K562 (cell line): ENCODE data around the gene TGFBR1. TPM values are rescaled to one million over a fixed set of nuclear protein-coding genes. Genes with fewer than 3 reads are reported as not detected.

Experiments
- ATAC-seq: fragments of 200-7000 bp; cut with Tn5 transposase; 3 replicates; pipeline ENCODE4 v1.9.1; 2020; ENCODE audit warnings: moderate library complexity
- BruUV-seq: library from RNA; stranded (reverse); fragments of 400-500 nt; replicated peaks from 2 replicates; lab custom pipeline; 2021; lab: Mats Ljungman, UMichigan
- CTCF ChIA-PET: fragments of 300-600 bp; formaldehyde crosslinking; extraction: SDS; loops from one replicate; lab custom pipeline; 2021; ENCODE audit warnings: low intra/inter-chr PET ratio; lab: Yijun Ruan, JAX
- POLR2A ChIA-PET: fragments of 300-600, 350-650 bp; sonication (Branson Sonifier 250); formaldehyde crosslinking; extraction: SDS; loops from one replicate; lab custom pipeline; 2021; ENCODE audit warnings: antibody characterized with exemption, inconsistent platforms; lab: Yijun Ruan, JAX
- DNase-seq, 4 experiments: peaks; one replicate each; pipeline versions ENCODE4 v3.0.0 to v3.0.0-alpha.2; 2011 to 2018; ENCODE audit warnings: low spot score in 3 of 4, mixed read lengths in 3 of 4; ENCODE audit errors: extremely low read depth in 1 of 4
- FAIRE-seq: peaks from 2 replicates; lab custom pipeline; 2011; peaks lifted over from hg19 to GRCh38; lab: Jason Lieb, UNC
- H2AFZ ChIP-seq: 2 replicates; pipeline ENCODE4 v1.6.0; 2011; ENCODE audit warnings: low read depth, low read length, control low read depth, inconsistent platforms
- H3K27ac ChIP-seq: fragments of 200-600 bp; 3 replicates; pipeline ENCODE4 v1.8.0; 2011; ENCODE audit warnings: low read depth, mild to moderate bottlenecking, control low read depth, inconsistent platforms, low read length, moderate library complexity, mixed read lengths; ENCODE audit errors: extremely low read depth
- H3K27me3 ChIP-seq, 2 experiments: fragments of 300-600 bp in 1 of 2; 2 replicates in 1 of 2; 3 replicates in 1 of 2; pipeline versions ENCODE4 v1.6.0 to v1.8.0; 2011; ENCODE audit warnings: inconsistent platforms in 2 of 2, low read length in 2 of 2, mild to moderate bottlenecking in 1 of 2, mixed read lengths in 1 of 2, moderate library complexity in 1 of 2; ENCODE audit not compliant: control insufficient read depth in 2 of 2, insufficient read depth in 2 of 2
- H3K36me3 ChIP-seq: fragments of 300-600 bp; 3 replicates; pipeline ENCODE4 v1.8.0; 2011; ENCODE audit warnings: mild to moderate bottlenecking, low read length, inconsistent platforms; ENCODE audit not compliant: control insufficient read depth, insufficient read depth
- H3K4me1 ChIP-seq, 2 experiments: fragments of 200-600 bp in 1 of 2; replicated peaks in 1 of 2; 2 replicates in 1 of 2; 3 replicates in 1 of 2; pipeline versions ENCODE4 v1.5.1 to v1.8.0; 2011; ENCODE audit warnings: inconsistent platforms in 2 of 2, low read length in 2 of 2, mild to moderate bottlenecking in 1 of 2, mixed read lengths in 1 of 2, moderate library complexity in 1 of 2; ENCODE audit not compliant: control insufficient read depth in 2 of 2, insufficient read depth in 2 of 2
- H3K4me2 ChIP-seq: 2 replicates; pipeline ENCODE4 v1.6.1; 2011; ENCODE audit warnings: low read length, control low read depth, inconsistent platforms, mixed read lengths; ENCODE audit not compliant: insufficient read depth
- H3K4me3 ChIP-seq: fragments of 200-600 bp; sonication (generic), shearing (Covaris generic); 2 replicates; pipeline ENCODE4 v1.5.1; 2016; ENCODE audit warnings: control low read depth, inconsistent platforms
- H3K79me2 ChIP-seq: fragments of 200-600 bp; 3 replicates; pipeline ENCODE4 v1.8.0; 2011; ENCODE audit warnings: low read length, inconsistent platforms; ENCODE audit not compliant: control insufficient read depth, insufficient read depth
- H3K9ac ChIP-seq, 2 experiments: 2 replicates each; pipeline versions ENCODE4 v1.6.0 to v1.6.1; 2011; ENCODE audit warnings: low read depth in 2 of 2, low read length in 2 of 2, control low read depth in 1 of 2, inconsistent platforms in 1 of 2, mild to moderate bottlenecking in 1 of 2, mixed read lengths in 1 of 2; ENCODE audit not compliant: insufficient read depth in 1 of 2
- H3K9me1 ChIP-seq: one replicate; pipeline ENCODE4 v1.6.0; 2011; ENCODE audit warnings: inconsistent platforms, mild to moderate bottlenecking, low read length, moderate library complexity; ENCODE audit not compliant: control insufficient read depth, insufficient read depth
- H3K9me3 ChIP-seq: replicated peaks from 2 replicates; pipeline ENCODE4 v1.5.1; 2011; ENCODE audit warnings: low read depth, low read length, inconsistent platforms; ENCODE audit not compliant: control insufficient read depth, insufficient read depth
- H4K20me1 ChIP-seq: replicated peaks from 2 replicates; pipeline ENCODE4 v1.6.1; 2011; ENCODE audit warnings: low read length, inconsistent platforms, mixed read lengths; ENCODE audit not compliant: control insufficient read depth, insufficient read depth
- BHLHE40 ChIP-seq: IDR thresholded peaks from 2 replicates; pipeline ENCODE4 v1.6.1; 2011; ENCODE audit warnings: low read length, improper control_type of control experiment
- ETV1 ChIP-seq: fragments of 450-650 bp; conservative IDR thresholded peaks from 2 replicates; pipeline ENCODE4 v1.6.1; 2016; ENCODE audit warnings: missing genetic modification characterization, control low read depth, low read depth, missing compliant biosample characterization
- FOXK1 ChIP-seq: sonication (generic); formaldehyde crosslinking; IDR thresholded peaks from 2 replicates; pipeline ENCODE4 v1.8.0; 2022; ENCODE audit warnings: missing genetic modification reagents, mild to moderate bottlenecking, borderline replicate concordance
- GABPB1 ChIP-seq: sonication (generic); formaldehyde crosslinking; IDR thresholded peaks from 2 replicates; pipeline ENCODE4 v1.8.0; 2022; ENCODE audit warnings: mild to moderate bottlenecking, missing genetic modification reagents
- KDM2B ChIP-seq: fragments of 250-450 bp; sonication (Bioruptor Pico); IDR thresholded peaks from 2 replicates; pipeline ENCODE4 v1.8.0; 2021; ENCODE audit warnings: mild to moderate bottlenecking, moderate library complexity
- KLF16 ChIP-seq: IDR thresholded peaks from 2 replicates; pipeline ENCODE4 v1.6.1; 2016; ENCODE audit warnings: antibody characterized with exemption
- LEF1 ChIP-seq: fragments of 450-650 bp; IDR thresholded peaks from 2 replicates; pipeline ENCODE4 v1.6.1; 2016; ENCODE audit warnings: mild to moderate bottlenecking
- NFRKB ChIP-seq: fragments of 450-650 bp; IDR thresholded peaks from 2 replicates; pipeline ENCODE4 v1.6.1; 2016; ENCODE audit warnings: low read depth
- RNF2 ChIP-seq: sonication (generic); IDR thresholded peaks from 2 replicates; pipeline ENCODE4 v1.6.1; 2016
- SIN3A ChIP-seq, 2 experiments: fragments of 150-350 bp in 1 of 2; IDR thresholded peaks; 2 replicates each; pipeline ENCODE4 v1.6.1; 2011 to 2016; ENCODE audit warnings: borderline replicate concordance in 2 of 2, low read depth in 2 of 2, low read length in 2 of 2, mild to moderate bottlenecking in 2 of 2, moderate library complexity in 2 of 2; ENCODE audit not compliant: control insufficient read depth in 1 of 2
- SMARCE1 ChIP-seq: fragments of 450-650 bp; IDR thresholded peaks from 2 replicates; pipeline ENCODE4 v1.7.1; 2016; ENCODE audit warnings: mild to moderate bottlenecking
- TAF7 ChIP-seq: fragments of 450-650 bp; IDR thresholded peaks from 2 replicates; pipeline ENCODE4 v1.6.1; 2016; ENCODE audit warnings: missing genetic modification characterization, missing compliant biosample characterization
- THRAP3 ChIP-seq: fragments of 450-650 bp; IDR thresholded peaks from 2 replicates; pipeline ENCODE4 v1.6.1; 2016; ENCODE audit warnings: mild to moderate bottlenecking, inconsistent platforms, borderline replicate concordance
- ZBTB7A ChIP-seq: IDR thresholded peaks from 2 replicates; pipeline ENCODE4 v1.6.1; 2011; ENCODE audit warnings: low read depth, mild to moderate bottlenecking, low read length, moderate library complexity, borderline replicate concordance; ENCODE audit not compliant: control insufficient read depth
- ZNF224 ChIP-seq: sonication (generic); formaldehyde crosslinking; IDR thresholded peaks from 2 replicates; pipeline ENCODE4 v1.8.0; 2022; ENCODE audit warnings: mild to moderate bottlenecking, missing genetic modification reagents
- ZNF24 ChIP-seq: fragments of 450-650 bp; IDR thresholded peaks from 2 replicates; pipeline ENCODE4 v1.6.1; 2016
- ZNF316 ChIP-seq: fragments of 450-650 bp; IDR thresholded peaks from 2 replicates; pipeline ENCODE4 v1.6.1; 2016
- ZNF512 ChIP-seq: IDR thresholded peaks from 2 replicates; pipeline ENCODE4 v1.6.1; 2016; ENCODE audit warnings: missing genetic modification characterization, missing compliant biosample characterization
- WGBS: fragments of 100-300 bp; shearing (Covaris generic); methylation state at CpG from one replicate; pipeline ENCODE4 v1.1.6; 2016; ENCODE audit warnings: low coverage, mixed read lengths; ENCODE audit not compliant: insufficient coverage; ENCODE audit errors: missing lambda C conversion rate; 5-methylcytosine and 5-hydroxymethylcytosine counted together
- in situ Hi-C: fragments of 300-500 bp; cut with MboI; formaldehyde crosslinking; loops from 4 replicates; pipeline ENCODE4 v1.15.0; 2018; ENCODE audit warnings: inconsistent platforms, mixed read lengths
- intact Hi-C: fragments of 100-400 bp; cut with micrococcal nuclease; formaldehyde crosslinking; loops from 2 replicates; pipeline ENCODE4 v1.14.2; 2022
- polyA plus RNA-seq, 8 experiments: library from polyadenylated mRNA; depleted of rRNA in 4 of 8; stranded (reverse) in 5 of 8; unstranded in 3 of 8; fragments of >200 nt; fragmentation: Nextera tagmentation in 2 of 8; fragmentation: Illumina TruSeq in 1 of 8; extraction: Ambion mirVana in 2 of 8; extraction: Trizol in 1 of 8; gene quantifications; 2 replicates each; pipeline versions ENCODE4 v1.2.1 to v1.2.3, GENCODE V29; 2011 to 2014; ENCODE audit warnings: inconsistent platforms in 1 of 8, missing spikeins in 1 of 8
- total RNA-seq, 7 experiments: library from RNA; depleted of rRNA in 6 of 7; stranded (reverse); fragments of >200 nt in 6 of 7; fragmentation: Illumina TruSeq in 2 of 7; extraction: Trizol in 2 of 7; gene quantifications; 2 replicates each; pipeline versions ENCODE4 v1.2.1 to v1.2.3, GENCODE V29; 2011 to 2021; ENCODE audit warnings: low replicate concordance in 1 of 7
- TF ChIP-seq, protein P1 (sequence below): fragments of 450-650 bp; IDR thresholded peaks from 2 replicates; pipeline ENCODE4 v1.7.0; 2016; ENCODE audit warnings: borderline replicate concordance

The TGFBR1 gene
- total and polyA plus RNA-seq, 9 of the 15 experiments (the other 6 are each of a cell fraction or from before 2014, with no cell fraction given), result 15.5 to 62.4 (median 42.7) TPM

- no peaks in the 10 kb centered on the region for H3K36me3 ChIP-seq
- peak overlapping the region; percentile 94 for H3K4me2 ChIP-seq
- WGBS, result 0% methylated on average over 6 of the region's 6 CpGs
- peak overlapping the region; percentile 96 for H3K27ac ChIP-seq
- no peaks in the 10 kb centered on the region for H3K9me3 ChIP-seq
- ATAC-seq (peak; percentile 77), DNase-seq (peak; percentile 83 to 96 (median 87)), FAIRE-seq (peak; percentile 97)
- H4K20me1 ChIP-seq, result no peaks in the 10 kb centered on the region
- H3K27me3 ChIP-seq, result no peaks in the 10 kb centered on the region
- peaks cover 29 to 60% of the 10 kb centered on the region in 2 experiments for H3K4me1 ChIP-seq
- BruUV-seq, result no TSS peak
- H3K9ac ChIP-seq, result peak overlapping the region; percentile 56 to 95; a peak in 3 of 4 replicates
- ChIA-PET CTCF (no interaction called here), POLR2A (interaction anchor here (0.6 to 3.2 kb wide), 32 partner anchors 9 to 820 kb away, joined by 3 to 53 read pairs (median 4); partner anchors contain the start of genes ALG2, TBC1D2 and TGFBR1)
- H3K4me3 ChIP-seq, result peak overlapping the region; percentile 44
- H3K9me1 ChIP-seq, result no peaks in the 10 kb centered on the region
- H3K79me2 ChIP-seq, result peaks cover 10% of the 10 kb centered on the region; the same call in 2 of the 3 replicates
- in situ Hi-C loops, result no loop called here
- H2AFZ ChIP-seq, result peak overlapping the region; percentile 73; the same call in 1 of the 2 replicates
- intact Hi-C loops, result loop anchor here (1.0 to 5.0 kb wide), 7 partner anchors 17 to 268 kb away; partner anchors contain the start of gene GALNT12
- 0 out of 2 replicates have a peak, but pooled peaks have one; percentile 13 for TF ChIP-seq FOXK1
- peak; percentile 77; the same call in 1 of the 2 replicates for TF ChIP-seq ZBTB7A
- no peak for TF ChIP-seq ZNF512 (tag)
- TF ChIP-seq BHLHE40, result peak; percentile 75
- peak; percentile 77 for TF ChIP-seq KLF16
- peak; percentile 74 for TF ChIP-seq NFRKB
- peak; percentile 45; the same call in 1 of the 2 replicates for TF ChIP-seq LEF1
- TF ChIP-seq ZNF316, result peak; percentile 70
- peak; percentile 88 for TF ChIP-seq RNF2
- peak; percentile 81 for TF ChIP-seq SMARCE1
- TF ChIP-seq ETV1 (tag), result peak; percentile 24; the same call in 1 of the 2 replicates
- TF ChIP-seq GABPB1 (CRISPR knock-in tag), result no peak
- 0 out of 2 replicates have a peak, but pooled peaks have one; percentile 42 for TF ChIP-seq ZNF24
- 0 out of 2 replicates have a peak, but pooled peaks have one; percentile 39 for TF ChIP-seq TAF7 (tag)
- TF ChIP-seq, protein P1, sequence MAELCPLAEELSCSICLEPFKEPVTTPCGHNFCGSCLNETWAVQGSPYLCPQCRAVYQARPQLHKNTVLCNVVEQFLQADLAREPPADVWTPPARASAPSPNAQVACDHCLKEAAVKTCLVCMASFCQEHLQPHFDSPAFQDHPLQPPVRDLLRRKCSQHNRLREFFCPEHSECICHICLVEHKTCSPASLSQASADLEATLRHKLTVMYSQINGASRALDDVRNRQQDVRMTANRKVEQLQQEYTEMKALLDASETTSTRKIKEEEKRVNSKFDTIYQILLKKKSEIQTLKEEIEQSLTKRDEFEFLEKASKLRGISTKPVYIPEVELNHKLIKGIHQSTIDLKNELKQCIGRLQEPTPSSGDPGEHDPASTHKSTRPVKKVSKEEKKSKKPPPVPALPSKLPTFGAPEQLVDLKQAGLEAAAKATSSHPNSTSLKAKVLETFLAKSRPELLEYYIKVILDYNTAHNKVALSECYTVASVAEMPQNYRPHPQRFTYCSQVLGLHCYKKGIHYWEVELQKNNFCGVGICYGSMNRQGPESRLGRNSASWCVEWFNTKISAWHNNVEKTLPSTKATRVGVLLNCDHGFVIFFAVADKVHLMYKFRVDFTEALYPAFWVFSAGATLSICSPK, result no peak
- TF ChIP-seq THRAP3, result 0 out of 2 replicates have a peak, but pooled peaks have one; percentile 2
- TF ChIP-seq SIN3A (IDR thresholded peaks at IDR 0.05; ENCODE audit: borderline replicate concordance in 2 of 2, control insufficient read depth in 1 of 2, low read depth in 2 of 2, low read length in 2 of 2), result no peak; a peak in 1 of 4 replicates
- TF ChIP-seq KDM2B (CRISPR knock-in tag), result no peak
- TF ChIP-seq ZNF224 (CRISPR knock-in tag), result no peak
These were observed 29.5 kb upstream of the TGFBR1 start for GRCh38 chr9:99075246-99075912.
